ENCODE measurements around the gene SLC25A48.
"Not testable (repeated sequence)": the region's sequence is repeated elsewhere in the genome, so short reads cannot be mapped to it uniquely, and the experiment has no call there.

Gene SLC25A48

DNA sequence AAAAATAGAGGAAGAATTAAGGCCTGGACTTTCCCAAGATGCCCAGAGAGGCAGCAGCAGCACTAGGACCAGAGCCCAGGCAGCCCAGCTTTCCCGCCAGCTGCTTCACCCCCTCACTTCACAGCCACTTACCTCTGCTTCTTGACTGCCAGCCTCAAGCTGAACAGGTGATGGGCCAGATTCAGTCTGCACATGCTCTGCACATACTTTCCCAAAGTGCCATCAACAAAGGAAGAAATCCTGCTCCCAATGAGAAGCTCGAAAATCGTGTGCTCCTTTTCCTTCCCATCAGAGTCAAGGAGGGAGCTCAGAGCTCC is 4.1 kb upstream of the SLC25A48 start:
- DNase-seq: no peak

- DNase-seq: no peak
Measured at GRCh38 chr5:135830876-135831275, 3.6 kb upstream of the SLC25A48 start.

DNA sequence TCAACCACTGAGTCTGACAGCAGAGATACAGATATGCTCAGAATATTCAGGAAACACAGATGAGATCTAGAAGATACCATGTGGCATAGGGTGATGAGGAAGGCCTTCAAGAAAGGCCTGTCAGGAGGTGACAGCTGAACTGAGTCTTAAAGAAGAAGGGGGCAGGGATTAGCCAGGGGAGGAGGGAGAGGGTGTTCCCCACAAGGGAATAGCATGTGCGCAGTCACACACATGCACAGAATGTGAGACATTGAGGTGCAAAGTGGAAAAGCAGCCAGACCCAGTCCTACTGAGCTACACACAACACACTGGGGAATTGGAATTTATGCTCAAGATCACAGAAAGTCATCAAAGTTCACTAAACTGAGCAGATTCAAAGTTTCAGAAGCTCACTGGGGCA is 3.0 kb upstream of the SLC25A48 start:
- DNase-seq: no peak

DNA sequence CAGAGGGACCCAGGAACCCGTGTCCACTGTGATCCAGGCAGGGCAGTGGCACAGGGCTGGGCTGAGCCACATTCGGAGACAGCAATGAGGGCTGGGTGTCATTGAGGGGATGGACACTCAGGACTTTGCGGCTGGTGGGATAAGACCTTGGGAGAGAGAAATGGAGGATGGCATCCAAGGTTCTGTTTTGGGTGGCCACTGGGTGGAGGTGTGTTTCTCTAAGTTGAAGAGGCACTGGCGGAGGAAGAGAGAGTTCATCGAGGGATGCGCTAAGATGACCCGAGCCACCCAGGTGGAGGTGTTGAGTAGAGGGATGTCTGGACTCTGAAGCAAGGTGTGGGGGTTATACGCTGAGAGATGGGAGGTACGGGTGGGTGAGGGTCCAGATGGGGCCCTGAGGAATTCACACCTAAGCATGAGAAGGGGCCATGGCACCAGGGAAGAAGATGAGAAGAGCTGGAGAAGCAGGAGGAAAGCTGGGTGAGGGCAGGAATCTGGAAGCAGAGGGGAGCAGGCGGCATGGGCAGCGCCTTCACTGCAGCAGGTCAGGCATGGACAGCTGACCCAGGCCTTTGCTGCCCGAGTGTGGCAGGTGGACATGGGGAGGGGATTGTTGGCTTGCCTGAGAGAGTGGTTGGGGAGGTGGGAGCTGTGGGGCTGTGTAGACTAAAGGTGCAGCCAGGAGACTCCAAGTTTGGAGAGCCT is 2.5 kb upstream of the SLC25A48 start:
- DNase-seq: no peak

DNA sequence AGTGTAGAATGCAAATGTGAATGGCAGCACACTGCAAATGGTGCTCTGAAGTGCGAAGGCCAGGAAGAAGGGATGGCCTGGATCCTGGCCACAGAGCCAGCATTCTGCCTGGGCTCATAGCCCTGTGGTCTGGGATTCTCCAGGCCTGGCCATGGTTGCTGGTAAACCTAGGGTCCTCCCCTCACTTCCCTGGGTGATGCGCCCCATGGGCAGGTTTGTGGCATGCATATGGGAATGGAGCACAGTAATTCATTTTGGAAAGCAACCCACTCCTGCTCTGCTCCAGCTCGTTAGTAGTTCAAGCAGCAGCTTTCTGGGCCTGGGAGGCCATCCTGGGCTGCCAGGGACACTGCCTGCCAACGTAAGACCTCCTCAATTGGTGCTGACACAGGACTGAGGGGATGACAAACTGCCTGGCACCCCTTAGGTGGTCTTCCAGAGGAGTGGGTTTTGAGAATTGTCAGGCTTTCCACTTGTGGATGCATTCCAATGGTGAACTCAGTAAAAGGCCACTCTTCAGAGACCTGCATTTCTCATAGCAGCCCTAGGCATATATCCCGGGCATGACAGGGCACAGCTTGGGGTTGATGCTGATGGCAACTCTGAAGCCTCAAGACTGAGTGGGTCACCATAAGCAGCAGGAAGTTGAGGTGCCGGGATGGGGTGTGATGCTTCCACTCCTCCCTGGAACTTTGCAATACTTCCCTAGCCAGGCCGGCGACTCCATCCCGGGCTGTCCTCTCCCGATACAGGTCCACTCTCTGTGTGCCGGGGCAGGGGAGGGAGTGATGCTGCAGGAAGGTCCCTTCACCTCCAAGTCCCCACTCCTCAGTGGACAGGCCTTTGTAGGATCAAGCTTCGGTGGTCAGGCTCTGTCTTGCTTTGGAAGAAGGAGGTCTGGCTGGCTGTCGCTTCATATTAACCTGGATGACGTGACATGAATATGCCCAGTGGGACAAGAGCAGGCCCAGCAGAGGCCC is 1.2 kb upstream of the SLC25A48 start:
- DNase-seq: no peak

GRCh38 chr5:135833961-135834638 is 363 bp upstream of the SLC25A48 start:
- DNase-seq: no peak

DNA sequence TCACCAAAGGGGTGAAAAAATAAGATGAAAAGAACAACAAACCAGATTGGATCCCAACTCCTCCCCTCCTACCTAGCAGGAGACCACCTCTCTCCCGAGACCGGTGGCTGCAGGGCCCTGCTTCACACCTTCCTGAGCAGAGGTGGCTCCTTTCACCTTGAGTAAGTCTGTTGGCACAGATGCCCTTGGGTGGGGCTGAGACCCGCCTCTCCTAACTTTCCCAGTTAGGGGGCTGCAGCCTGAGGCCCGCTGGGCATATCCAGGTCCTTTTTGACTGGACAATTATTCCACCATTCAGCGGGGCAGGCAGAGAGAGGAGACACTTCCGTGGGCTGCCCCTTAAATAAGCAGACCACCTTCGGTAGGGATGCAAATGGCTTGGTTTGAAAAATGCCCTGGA is 1.3 kb downstream of the SLC25A48 start:
- DNase-seq: no peak

DNA sequence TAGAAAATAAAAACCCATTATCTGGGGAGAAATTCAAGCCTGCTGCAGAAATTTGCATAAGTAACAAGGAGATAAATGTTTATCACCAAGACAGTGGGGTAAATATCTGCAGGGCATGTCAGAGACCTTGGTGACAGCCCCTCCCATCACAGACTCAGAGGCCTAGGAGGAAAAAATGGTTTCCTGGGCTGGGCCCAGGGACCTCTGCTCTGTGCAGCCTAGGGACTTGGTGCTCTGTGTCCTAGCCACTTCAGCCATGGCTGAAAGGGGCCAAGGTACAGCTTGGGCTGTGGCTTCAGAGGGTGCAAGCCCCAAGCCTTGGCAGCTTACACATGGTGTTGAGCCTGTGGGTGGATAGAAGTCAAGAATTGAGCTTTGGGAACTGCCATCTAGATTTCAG is 3.9 kb downstream of the SLC25A48 start:
- not testable (repeated sequence) for DNase-seq

DNA sequence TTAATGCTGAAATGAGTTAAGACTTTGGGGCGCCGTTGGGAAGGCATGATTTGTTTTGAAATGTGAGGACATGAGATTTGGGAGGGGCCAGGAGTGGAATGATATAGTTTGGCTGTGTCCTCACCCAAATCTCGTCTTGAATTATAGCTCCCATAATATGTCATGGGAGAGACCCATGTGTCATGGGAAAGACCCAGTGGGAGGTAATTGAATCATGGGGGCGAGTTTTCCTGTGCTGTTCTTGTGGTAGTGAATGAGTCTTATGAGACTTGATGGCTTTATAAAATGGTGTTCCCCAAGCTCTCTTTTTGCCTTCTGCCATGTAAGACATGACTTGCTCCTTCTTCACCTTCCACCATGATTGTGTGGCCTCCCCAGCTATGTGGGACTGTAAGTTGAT is 5.1 kb downstream of the SLC25A48 start:
- DNase-seq: no peak

- no peak for DNase-seq
Measured at GRCh38 chr5:135840959-135841358, 6.5 kb downstream of the SLC25A48 start.

DNA sequence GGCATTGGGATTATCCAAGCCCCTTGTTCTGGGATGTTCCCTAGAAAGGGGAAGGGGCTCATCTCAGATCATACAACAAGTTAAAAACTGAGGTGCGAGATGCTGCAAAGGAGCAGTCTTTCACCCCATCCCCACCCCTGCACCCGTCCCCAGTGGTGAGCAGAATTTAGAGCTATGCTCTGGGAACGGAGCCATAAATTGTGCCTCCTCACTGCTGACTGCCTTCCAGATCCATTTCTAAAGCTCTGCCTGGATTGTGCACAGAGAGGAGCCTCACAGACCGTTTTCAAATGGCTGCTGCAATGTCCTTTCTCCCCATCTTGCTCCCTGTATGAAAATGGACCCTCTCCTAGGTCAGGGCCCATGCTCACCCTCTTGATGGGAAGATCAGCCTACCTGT is 8.3 kb downstream of the SLC25A48 start:
- no peak for DNase-seq

DNA sequence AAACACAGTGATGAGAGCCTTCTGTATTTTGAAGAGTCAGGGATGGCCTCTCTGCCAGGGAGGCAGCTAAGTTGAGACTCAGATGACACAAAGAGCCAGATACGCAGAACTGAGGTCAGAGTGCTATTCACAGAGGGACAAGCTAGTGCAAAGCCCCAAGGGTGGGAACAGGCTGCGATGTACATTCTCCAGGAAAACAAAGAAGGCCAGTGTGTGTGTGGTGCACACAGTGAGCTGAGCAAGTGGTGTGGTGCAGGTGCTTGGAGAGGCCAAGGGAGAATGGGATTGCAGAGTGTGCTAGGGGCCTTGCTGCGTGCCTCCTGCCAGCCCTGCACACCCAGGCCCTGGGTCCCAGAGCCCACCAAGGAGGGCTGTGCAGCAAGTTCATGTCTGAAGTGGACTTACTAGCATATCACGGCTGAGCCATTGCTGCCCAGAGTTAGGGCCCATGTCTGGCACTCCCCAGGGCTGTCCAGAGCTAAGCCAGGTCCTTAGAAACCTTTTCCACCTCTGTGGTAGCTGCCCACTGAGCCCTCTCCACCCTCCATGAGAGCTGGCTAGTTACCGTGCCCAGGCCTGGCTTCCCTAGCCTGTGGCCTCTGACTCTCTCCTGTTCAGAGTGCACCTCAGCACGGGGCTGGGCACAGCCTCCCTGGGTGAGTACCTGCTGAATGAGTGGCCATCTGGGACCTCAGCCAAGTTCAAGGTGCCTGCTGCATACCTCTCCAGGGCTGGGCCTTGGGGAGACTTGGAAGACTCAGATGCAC is 9.3 kb downstream of the SLC25A48 start:
- no peak for DNase-seq

GRCh38 chr5:135846311-135846710 is 11.8 kb downstream of the SLC25A48 start:
- DNase-seq: no peak

GRCh38 chr5:135847976-135848375 is 13.5 kb downstream of the SLC25A48 start:
- DNase-seq: no peak

- DNase-seq: no peak
Measured at GRCh38 chr5:135850231-135850630, 15.8 kb downstream of the SLC25A48 start.

- DNase-seq: no peak
Measured at GRCh38 chr5:135850671-135851070, 16.2 kb downstream of the SLC25A48 start.

GRCh38 chr5:135851186-135851914 is 16.9 kb downstream of the SLC25A48 start:
- DNase-seq: no peak

- no peak for DNase-seq
Measured at GRCh38 chr5:135851915-135852845, 17.7 kb downstream of the SLC25A48 start.

DNA sequence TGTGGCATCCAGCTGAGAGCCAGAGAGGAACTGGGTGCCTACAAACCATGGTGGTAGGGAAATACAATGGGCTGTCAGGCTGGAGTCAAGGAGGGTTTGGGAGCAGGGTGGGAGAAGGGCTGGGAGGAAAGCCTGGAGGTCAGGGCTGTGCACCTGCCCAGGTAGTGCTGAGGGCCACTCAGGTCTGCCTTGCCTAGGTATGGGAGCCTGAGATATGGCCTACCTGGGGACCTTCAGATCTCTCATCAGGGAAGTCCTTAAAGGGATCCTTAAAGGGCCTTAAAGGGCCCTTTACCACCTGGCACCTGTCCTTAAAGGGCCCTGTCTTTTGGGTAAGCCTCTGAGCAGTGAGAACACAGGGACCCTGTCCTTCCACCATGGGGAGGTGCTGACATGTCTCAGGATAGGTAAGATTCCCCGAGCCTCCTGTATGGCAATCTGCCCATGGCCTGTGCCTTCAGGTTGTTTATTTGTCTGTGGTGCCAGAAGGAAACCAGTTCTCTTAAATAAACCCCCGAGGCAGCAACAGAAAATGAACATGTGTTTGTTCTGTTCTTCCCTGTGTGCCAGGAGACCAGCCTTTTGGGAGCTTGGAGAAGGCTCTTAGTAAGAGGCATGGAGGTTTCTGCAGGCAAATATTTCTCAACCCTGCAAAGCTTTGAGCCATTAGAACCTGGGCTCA is 23.3 kb downstream of the SLC25A48 start:
- peak; percentile 54 for DNase-seq

- DNase-seq: not testable (repeated sequence)
Measured at GRCh38 chr5:135859186-135859585, 24.7 kb downstream of the SLC25A48 start.

Data from NCI-H2029 treated with DMSO at 0.1 percent for 48 hours (cell line).